Stimulated activated CD4-positive, alpha-beta T cell treated with anti-CD3 and anti-CD28 coated beads, Interleukin-1b, Interleukin-23, amount 100 ng/mL, for 24 hours (primary cell): ENCODE results near the gene CLIC3.
A peak's percentile ranks its signal among the peaks of the same experiment; 100 is the strongest.

ENCODE experiments used
- DNase-seq, 4 experiments: peaks; one replicate each; pipeline ENCODE4 v3.0.0-alpha.2; 2020; ENCODE audit warnings: low read depth in 4 of 4, low spot score in 1 of 4

Gene CLIC3

DNA sequence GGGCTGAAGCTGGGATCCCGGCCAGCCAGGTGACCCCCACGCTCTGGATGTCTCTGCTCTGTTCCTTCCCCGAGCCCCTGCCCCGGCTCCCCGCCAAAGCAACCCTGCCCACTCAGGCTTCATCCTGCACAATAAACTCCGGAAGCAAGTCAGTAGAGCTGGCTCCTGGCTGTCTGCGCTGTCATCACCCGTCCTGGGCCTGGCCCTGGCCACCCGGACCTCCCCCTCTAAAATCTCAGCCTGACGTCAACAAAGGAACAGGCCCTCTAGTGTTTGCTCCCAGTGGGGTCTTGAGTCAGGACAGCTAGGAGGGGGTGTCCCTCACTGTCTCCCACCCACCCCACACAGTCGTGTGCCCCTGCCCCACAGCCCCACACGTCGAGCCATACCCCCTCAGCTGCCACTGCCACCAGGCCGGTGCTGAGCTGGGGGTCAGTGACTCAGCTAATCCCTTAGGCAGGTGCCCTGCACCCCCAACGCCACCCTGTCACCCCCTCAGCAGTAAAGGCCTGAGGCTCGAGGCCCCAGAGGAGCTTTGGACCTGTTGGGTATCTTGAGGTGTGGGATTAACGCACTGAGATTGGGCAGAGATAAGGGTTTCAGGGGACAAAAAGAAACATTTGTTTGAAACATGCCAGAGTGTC is 14.7 kb downstream of the CLIC3 start:
- DNase-seq: no peak

- no peak for DNase-seq
Measured at GRCh38 chr9:136980669-136981478, 15.5 kb downstream of the CLIC3 start.

DNA sequence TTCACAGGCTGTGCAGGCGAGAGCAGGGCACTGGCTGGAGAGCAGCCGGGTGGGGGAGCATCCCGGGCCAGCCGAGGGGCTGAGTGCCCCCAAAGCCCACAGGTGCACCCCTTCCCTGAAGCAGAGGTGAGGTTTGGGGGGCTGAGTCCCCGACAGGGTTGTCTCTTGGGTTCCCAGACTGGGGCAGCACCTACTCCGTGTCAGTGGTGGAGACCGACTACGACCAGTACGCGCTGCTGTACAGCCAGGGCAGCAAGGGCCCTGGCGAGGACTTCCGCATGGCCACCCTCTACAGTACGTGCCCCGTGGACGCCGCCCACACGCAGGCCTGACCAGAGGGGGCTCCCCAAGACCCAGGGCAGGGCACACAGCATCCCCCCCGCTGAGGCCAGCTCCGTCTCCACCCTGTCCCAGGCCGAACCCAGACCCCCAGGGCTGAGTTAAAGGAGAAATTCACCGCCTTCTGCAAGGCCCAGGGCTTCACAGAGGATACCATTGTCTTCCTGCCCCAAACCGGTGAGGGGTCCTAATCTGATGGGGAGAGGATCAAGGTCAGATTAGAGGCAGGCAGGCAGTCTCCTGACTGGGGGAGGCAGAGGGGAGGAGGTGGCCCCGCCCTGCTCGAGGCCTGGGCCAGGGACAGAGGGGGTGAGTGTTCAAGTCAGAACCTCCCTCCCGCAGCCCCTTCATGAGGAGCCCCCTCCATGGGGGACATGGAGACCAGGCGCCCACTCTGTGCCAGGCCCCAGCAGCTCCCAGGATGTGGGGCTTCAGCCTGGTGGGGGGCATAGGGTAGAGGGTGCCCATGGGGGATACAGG is 16.4 kb downstream of the CLIC3 start:
- no peak for DNase-seq

DNA sequence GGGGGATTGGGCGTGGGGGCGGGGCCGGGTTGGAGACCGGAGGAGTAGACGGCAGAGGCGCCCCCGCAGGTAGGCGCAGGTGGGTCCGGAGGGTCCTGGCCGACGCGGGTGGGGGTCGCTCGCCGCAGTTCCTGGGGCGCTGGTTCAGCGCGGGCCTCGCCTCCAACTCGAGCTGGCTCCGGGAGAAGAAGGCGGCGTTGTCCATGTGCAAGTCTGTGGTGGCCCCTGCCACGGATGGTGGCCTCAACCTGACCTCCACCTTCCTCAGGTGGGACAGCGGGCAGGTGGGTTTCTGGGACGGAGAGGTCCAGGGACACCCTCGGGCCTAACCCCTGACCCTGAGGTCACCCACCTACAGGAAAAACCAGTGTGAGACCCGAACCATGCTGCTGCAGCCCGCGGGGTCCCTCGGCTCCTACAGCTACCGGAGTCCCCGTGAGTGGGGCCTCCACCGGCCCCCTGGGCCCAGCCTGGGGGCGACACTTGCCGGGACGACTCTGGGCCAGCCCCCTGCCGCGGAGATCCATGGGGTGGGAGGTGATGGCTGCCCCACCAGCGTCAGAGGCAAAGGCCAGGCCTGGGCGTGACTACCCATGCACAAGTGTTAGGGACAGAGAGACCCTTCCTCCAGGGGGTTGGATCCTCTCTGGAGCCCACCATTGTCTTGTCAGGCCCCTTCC is 17.4 kb downstream of the CLIC3 start:
- no peak for DNase-seq

GRCh38 chr9:136978073-136978864 is 18.1 kb downstream of the CLIC3 start:
- DNase-seq: peak; percentile 30 to 53 (median 42)

DNA sequence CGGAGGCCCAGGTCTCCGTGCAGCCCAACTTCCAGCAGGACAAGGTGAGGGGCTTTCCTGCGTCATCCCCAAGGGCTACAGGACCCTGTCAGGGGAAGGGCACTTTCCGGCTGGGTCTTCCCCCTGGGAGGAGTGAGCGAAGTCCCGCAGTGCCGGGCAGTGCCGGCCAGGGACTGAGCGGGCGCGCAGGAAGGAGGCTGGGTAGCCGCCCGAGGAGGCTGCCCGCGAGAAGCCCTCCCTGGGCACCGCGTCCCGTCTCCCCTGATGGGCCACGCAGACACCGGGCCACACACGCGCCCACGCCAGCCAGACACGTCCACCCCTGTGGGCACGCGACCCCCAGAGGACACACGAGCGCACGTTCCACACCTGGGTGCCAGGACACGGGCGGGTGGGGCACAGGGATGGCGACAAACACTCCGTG is 18.7 kb downstream of the CLIC3 start:
- no peak for DNase-seq

GRCh38 chr9:136977223-136977622 is 19.1 kb downstream of the CLIC3 start, which contains the start of gene PTGDS:
Gene PTGDS (plus strand): TSS chr9:136977504. CDS start chr9:136977579, 75 bp downstream.
- no peak for DNase-seq

- no peak for DNase-seq
Measured at GRCh38 chr9:136975644-136976043, 20.7 kb downstream of the CLIC3 start.

GRCh38 chr9:136974817-136975535 is 21.4 kb downstream of the CLIC3 start:
- DNase-seq: no peak

DNA sequence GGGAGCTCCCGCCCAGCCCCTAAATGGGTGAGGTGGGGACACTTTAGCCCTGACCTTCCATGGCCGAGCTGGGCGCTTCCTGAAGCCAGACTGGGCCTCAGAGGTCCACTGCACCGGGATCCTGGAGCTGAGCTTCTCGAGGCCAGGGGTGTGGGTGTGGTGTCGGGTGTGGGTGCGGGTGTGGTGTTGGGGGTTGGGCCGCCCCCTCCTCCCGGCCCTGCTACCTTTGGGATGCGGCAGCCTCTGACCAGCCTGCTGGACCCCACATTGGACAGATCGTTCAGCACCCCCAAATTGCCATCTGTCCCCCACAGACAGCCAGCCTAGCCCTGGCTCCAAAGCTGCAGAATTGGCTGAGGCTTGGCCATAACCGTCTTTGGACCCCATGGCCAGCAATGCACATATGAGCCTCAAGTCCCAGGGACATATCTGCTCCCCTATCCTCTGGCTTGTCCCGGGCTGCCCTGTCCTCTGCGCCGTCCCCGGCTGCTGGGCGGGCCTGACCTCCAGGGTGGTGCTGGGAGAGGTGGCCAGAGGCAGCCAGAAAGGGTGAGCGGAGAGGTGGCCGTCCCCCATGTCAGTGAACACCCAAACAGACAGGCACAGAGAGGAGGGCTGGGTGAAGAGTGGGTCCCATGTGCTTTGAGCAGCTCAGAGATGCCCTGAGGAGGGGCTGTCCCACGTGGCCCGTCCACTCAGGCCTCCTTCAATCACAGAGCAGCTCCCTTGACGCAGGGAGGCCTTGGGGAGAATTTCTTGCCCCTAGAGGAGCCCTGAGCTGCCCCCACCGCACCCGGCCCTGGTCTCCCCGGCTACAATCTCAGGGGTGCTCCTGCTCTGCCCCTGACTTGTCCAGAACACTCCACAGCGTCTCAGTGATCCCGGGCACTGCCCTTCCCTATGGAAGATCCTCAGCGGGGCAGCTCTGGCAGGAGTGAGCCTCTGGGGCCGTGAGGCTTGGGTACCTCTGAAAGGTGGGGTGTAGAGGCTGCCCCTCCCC is 22.4 kb downstream of the CLIC3 start:
- DNase-seq: no peak

DNA sequence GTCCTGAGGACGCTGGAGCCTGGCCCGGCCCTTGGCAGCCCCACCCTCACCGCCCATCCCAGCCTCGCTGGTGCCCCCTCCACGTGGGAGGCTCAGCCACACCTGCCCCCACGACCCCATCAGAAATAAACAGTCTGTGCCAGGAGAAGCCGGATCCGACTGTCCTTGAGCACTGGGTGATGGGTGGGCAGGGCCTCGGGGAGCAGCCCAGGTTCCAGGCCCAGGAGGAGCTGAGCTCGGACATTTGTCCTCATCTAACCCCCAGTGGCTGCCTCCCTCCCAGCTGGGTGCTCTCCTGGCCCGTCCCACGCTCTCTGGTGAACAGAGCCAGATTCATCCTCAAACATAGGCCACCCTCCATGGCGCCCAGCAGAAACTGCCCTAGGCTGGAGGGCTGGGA is 23.6 kb downstream of the CLIC3 start:
- DNase-seq: no peak

DNA sequence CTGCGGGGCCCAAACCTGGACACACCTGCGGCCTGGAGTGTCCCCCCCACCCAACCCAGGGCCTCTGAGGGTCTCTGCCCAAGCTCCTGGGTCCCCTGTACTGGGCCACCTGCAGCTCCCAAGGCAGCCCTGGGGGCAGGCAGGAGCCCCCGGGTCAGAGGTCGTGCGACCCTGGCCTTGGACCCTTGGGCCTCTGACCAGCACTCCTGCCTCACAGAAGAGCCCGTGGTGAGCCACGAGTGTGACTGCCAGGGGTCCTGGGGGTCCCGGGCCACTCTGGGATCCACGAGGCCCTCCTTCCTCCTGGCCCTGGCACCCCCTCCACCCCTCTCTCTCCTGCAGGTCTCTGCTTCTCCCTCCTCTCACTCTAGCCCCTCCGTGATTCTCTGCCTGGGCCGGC is 24.0 kb downstream of the CLIC3 start:
- DNase-seq: no peak

GRCh38 chr9:136971746-136972145 is 24.6 kb downstream of the CLIC3 start:
- DNase-seq: no peak

DNA sequence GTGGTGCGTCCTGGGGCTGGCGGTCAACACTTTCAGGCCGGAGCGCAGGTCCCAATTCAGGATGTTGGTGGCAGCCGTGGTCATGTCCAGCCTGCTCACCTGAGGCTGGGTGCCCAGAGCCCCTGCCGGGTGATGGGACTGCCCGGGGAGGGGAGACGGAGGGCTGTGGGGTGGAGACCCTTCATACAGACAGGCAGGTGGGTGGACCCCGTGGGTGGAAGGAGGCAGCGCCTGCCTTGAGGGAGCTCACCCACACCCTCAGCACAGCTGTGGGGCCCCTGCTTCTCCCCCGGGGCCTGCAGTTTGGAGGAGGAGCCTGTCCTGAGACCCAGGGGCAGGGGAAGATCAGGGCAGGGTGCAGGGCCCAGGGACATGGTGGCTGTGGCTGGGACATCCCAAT is 26.0 kb downstream of the CLIC3 start:
- DNase-seq: no peak

GRCh38 chr9:136969774-136970173 is 26.6 kb downstream of the CLIC3 start:
- DNase-seq: no peak

DNA sequence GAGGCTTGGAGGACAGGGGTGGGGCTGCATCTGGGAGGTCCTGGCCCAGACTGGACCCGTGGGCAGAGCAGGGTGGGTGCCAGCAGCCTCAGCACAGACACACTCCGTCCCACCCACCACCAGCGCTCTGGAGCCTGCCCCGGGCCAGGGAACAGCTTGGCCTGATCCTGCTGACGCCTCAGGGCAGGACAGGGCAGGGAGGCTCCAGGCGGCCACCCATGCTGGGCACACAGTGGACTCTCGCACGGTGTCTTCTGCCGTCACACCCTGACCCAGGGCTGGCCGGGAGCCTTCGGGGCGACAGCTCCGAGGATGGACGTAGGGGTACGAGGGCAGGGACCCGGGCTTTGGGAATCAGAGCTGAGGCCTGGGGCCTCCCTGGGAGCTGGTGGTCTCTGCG is 27.2 kb downstream of the CLIC3 start:
- no peak for DNase-seq

- DNase-seq: no peak
Measured at GRCh38 chr9:136968333-136969127, 27.8 kb downstream of the CLIC3 start.
